NCI-H146 treated with DMSO at 0.1 percent for 48 hours (cell line): ENCODE results near the gene GDPD2.

ENCODE experiments used
- DNase-seq: peaks from one replicate; lab custom pipeline; 2025; ENCODE audit not compliant: unreplicated experiment; lab: John Stamatoyannopoulos, UW

Gene GDPD2

DNA sequence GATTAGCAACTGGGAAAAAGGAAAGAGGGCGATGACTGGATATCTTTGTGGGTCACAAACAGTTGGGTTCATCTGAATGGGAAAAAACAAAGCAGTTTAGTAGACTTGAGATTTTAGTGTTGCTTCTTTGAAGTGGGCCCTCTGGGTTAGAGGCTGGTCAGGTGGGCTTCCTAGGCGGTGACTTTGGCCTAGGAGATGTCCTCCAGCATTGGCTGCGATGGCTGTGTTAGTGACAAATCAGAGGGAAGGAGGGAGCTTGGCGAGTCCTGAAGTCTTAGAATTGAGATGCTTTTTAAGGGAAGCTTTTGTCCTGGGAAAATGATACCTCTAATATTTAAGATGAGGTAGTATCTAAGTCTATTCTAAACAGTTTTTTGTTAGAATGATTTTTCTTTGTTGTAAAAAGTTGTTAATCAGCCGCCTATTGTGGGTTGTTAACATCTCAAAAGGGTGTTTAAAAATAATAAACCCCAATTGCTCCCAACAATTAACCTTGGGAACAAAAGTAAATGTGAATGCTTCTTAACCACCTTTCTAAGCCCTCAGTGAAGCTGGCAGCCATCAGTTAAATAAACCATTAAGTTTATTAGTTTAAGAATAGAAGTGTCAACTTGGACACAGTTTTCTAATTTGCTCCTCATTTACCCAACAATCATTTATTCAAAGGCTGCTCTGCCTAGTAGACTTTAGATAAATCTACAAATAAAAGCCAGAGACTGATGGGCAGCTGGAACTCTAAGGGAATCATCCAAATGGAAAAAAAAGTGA lies 53.2 kb downstream of the GDPD2 start:
- no peak for DNase-seq

DNA sequence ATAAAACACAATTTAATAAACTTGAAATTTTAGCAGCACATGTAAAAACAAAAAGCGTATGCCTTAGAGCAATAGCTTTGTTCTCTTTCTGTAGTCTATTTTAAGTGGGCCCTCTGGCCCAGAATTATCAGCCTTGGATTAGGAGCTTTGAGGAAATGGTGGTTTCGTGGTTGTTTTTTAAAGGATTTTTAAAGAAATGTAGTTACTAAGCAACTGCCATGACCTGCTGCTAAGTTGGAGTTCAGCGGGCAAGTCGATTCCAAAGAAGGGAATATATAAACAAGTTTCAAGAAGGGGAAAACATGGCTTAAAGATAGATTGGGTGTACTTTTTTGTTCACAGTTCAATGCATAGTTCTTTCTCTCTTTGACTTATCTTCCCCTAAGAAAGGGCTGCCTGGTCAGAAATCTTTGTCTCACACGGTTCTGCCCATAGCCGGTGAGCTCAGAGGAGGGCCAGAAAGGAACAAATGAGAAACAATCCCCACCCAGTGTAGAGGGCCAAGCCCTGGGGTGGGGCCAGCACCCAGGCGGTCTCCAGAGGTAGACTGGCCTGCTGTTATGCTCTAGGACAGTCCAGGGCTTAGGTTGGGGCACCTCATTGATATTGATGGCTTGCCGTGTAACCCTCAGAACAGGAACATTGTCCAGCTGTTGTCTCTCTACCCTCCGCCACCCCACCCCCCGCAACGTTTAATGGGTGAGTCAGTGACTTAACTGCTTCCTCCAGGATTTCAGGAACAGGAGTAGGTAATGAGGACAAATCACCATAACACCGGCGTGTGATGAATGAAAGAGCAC lies 54.0 kb downstream of the GDPD2 start:
- peak; percentile 22 for DNase-seq

DNA sequence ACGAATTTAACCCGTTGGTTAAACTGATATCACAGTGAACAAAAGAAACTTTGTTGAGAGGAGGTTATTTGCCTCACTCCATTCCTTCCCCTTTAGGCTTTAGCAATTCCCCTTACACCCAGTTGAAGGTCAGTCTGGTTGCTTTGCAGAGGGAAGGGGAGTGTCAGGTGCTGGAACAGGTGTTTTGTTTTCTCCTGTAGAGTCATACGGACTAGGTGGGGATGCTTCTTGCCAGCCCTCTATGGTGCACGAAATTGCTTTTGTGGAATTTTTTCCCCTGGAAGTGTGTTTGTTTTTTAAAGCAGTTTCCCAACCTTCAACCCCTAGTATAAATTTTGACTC lies 54.6 kb downstream of the GDPD2 start:
- no peak for DNase-seq

DNA sequence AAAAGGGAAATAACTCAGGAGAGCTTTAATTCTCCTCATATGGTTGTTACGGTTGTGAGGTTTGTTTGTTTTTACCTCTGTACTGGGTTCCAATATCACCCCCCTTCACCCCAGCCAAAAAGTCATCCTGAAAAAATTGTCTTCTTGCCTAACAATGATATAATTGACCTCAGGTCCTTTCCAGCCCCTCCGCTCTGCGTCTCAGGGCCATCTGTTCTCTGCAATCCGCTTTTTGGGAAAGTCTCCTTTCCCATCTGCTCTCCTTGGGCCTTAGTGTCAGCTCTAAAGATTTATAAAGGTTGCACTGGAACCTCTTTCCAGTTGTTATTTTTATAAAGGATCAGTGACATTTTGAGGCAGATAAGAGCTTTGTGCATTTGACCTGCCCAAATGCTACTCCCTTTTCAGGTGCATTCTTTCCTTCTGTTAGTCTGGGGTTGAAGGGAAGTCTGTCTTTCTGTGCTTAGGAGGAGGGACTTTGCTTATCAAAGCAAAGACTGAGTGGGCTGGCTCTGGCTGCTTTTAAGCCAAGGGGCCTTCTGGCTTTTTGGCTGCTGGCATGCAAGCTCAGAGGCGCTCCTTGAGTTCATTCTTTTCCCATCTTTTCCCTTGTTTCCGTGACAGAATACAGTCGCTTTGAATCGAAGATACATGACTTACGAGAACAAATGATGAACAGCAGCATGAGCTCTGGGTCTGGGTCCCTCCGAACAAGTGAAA lies 55.6 kb downstream of the GDPD2 start:
- no peak for DNase-seq

DNA sequence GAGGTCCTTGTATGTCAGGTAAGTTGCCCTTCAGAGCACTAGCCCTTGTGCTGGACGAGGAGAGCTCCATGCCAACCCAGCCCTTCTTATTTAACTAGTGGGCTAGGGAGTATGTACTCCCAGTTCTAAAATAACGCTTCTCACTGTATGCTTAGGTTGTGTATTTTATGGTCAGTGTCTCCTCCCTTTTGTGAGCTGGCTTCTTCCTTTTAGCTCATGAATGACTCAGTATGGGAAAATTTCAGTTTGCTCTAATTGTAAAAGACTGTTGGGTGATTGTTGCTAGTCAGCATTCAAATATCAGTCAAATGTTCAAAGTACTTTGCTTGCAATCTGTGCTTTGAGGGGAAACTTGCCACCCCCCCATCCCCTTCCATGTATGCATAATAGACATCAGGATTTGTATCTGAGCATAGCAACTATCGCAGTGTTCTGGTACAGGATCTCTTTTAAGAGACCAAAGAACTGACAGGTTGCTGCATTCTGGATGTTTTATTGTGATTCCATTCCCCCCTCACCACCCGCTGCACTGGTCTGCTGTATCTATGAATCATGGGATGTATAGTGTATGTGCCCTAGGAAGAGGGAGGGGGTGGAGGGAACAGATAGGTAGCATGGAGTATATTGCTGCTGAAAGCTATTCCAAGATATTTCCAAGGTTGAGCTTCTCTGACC lies 56.3 kb downstream of the GDPD2 start:
- DNase-seq, result no peak

DNA sequence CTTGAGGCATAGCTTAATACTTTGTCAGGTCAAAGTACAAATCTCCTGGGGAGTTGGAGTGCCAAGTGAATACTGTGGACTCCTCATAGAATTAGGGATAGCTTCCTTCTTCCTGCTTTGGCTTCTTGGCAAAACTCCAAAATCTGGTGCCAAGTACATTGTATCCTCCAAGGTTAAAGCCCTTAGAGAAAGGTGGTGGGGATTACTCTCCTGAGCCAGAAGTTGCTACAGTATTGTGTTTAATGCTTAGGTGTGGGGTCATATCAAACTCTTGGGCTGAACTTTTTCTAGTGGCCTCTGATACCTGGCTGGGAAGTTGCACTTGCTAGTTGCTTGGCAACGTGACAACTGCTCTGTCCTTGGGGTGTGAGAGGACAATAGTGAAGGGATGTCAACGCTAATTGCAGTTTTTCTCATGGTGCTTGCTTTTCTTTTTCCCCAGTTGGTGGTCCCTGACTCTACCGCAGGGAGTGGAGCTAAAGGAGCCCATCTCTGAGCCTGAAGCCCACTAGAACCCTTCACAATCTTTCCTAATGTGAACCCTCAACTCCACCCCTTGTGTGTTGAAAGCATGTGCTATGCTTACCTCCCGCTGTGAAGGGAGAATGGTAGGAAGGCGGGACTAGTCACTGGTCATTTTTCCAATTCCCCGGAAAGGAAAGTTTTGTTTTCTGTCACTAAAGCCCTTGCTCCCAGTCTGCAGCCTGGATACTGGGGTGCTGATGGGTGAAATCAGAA lies 57.0 kb downstream of the GDPD2 start:
- DNase-seq, result peak; percentile 16

DNA sequence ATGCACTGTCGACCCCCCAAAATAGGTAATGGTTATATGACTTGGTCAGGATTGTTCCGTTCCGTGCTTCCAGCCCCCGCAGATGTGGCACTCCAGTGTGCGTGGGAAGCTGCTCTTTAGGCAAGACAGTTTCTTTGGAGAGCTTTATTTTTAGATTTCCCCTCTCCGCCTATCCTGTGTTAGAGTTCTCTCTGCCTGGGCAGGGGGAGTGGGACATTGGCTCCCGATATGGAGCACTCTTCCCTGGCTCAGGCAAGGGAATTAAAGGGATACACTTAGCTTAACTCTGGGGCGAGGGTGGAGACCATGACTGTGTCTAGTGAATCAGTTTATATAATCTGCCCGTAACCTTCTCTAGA lies 57.5 kb downstream of the GDPD2 start:
- no peak for DNase-seq

DNA sequence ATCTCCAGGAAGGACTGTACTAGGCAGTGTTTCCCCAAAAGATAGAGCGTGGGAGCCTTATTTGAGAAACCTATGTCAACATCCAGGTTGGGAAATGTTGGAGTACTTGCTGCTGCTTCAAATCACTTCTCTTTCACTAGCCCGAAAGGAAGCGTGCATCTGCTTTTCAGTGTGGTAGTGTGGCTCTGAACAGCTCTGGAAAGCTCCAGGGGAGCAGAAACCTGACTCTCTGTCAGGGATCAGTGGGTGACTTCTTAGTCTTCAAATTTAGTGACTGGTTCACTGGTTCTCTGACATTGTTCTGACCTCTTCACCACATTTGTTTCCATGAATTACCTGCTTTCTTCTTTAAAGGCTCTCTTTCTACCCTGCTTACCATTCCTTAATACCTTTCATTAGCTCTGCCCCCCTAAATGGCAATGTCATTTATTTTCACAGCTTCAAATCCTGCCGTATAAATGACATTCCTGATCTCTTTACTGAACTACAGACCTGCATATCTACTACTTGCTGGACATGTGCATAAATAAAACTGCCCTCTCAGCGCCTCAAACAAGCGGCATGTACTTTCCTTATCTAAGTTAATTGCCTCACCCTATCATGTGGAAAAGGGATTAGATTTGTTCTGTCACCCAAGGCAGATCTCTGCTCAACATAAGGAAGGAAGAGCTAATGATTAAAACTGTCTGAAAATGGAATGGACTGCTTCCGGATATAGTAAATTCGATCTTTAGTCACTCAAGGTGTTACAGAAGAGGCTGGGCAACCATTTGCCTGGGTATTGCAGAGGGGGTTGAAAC lies 58.6 kb downstream of the GDPD2 start:
- no peak for DNase-seq

DNA sequence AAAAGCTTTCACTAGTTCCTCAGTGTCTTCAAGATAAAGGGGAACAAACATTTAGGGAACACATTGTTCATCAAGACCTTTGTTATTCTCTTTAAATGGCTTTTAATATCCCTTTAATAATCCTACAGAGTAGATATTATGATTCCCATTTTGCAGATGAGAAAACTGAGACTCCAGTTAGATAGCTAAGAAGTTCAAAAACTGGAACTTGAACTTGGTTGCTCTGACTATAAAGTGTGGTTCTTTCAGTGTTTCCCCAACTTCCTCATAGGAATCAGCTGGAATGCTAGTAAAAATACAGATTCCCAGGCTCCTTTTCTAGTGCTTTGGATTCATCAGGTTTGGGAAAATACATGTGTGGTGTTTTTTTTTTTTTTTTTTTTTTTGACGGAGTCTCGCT lies 59.2 kb downstream of the GDPD2 start:
- DNase-seq, result no peak
